IPS-20b (cell line): ENCODE measurements around the gene ETF1.

ENCODE experiments used
- H3K27ac ChIP-seq: one replicate; pipeline ENCODE4 v1.5.1; 2013; ENCODE audit warnings: low read length
- H3K27me3 ChIP-seq: 2 replicates; pipeline ENCODE4 v1.6.1; 2013; ENCODE audit warnings: mild to moderate bottlenecking, low read length, inconsistent platforms; ENCODE audit not compliant: insufficient read depth
- H3K36me3 ChIP-seq: 2 replicates; pipeline ENCODE4 v1.6.1; 2013; ENCODE audit warnings: low read depth, mild to moderate bottlenecking, inconsistent platforms, low read length, moderate library complexity; ENCODE audit not compliant: insufficient read depth
- H3K4me1 ChIP-seq: 2 replicates; pipeline ENCODE4 v1.6.1; 2013; ENCODE audit warnings: mild to moderate bottlenecking, control low read depth, inconsistent platforms, low read length, moderate library complexity; ENCODE audit not compliant: insufficient read depth
- H3K4me3 ChIP-seq: 2 replicates; pipeline ENCODE4 v1.5.1; 2013; ENCODE audit warnings: mild to moderate bottlenecking, low read length, inconsistent platforms
- H3K9ac ChIP-seq: 2 replicates; pipeline ENCODE4 v1.6.1; 2013; ENCODE audit warnings: low read depth, mild to moderate bottlenecking, inconsistent platforms, low read length, moderate library complexity
- H3K9me3 ChIP-seq: 2 replicates; pipeline ENCODE4 v1.6.1; 2013; ENCODE audit warnings: mild to moderate bottlenecking, low read depth, low read length, inconsistent platforms; ENCODE audit not compliant: insufficient read depth

Gene ETF1

GRCh38 chr5:138573949-138574670 is 31.1 kb upstream of the ETF1 start:
- Histone ChIP-seq H3K36me3 (peaks cover 52% of the 10 kb centered on the region), H3K27ac (peak overlapping the region; percentile 97), H3K27me3 (no peaks in the 10 kb centered on the region)

GRCh38 chr5:138573223-138573622 is 30.2 kb upstream of the ETF1 start:
- Histone ChIP-seq H3K9ac (no peak overlapping the region; the same call in 1 of the 2 replicates), H3K36me3 (peaks cover 61% of the 10 kb centered on the region), H3K4me3 (peak overlapping the region; percentile 85), H3K27me3 (no peaks in the 10 kb centered on the region), H3K9me3 (no peaks in the 10 kb centered on the region), H3K4me1 (peaks cover 6% of the 10 kb centered on the region; the same call in 1 of the 2 replicates), H3K27ac (no peak overlapping the region)

More at GRCh38 chr5:138573949-138574670, 31.1 kb upstream of the ETF1 start:
- H3K4me1 ChIP-seq, result peaks cover 6% of the 10 kb centered on the region; the same call in 1 of the 2 replicates
- peak overlapping the region; percentile 85 for H3K4me3 ChIP-seq
- no peaks in the 10 kb centered on the region for H3K9me3 ChIP-seq
- peak overlapping the region; percentile 97 for H3K9ac ChIP-seq

- peaks cover 6% of the 10 kb centered on the region; the same call in 1 of the 2 replicates for H3K4me1 ChIP-seq
- no peak overlapping the region for H3K4me3 ChIP-seq
- H3K27ac ChIP-seq, result no peak overlapping the region
- peaks cover 84% of the 10 kb centered on the region for H3K36me3 ChIP-seq
- no peak overlapping the region for H3K9ac ChIP-seq
- H3K9me3 ChIP-seq, result no peaks in the 10 kb centered on the region
- H3K27me3 ChIP-seq, result no peaks in the 10 kb centered on the region
Measured at GRCh38 chr5:138570871-138571270, 27.8 kb upstream of the ETF1 start.

GRCh38 chr5:138569782-138570181 is 26.7 kb upstream of the ETF1 start:
- Histone ChIP-seq H3K9ac (no peak overlapping the region), H3K4me3 (no peak overlapping the region), H3K4me1 (peaks cover 6% of the 10 kb centered on the region; the same call in 1 of the 2 replicates), H3K27ac (no peak overlapping the region), H3K36me3 (peaks cover 95% of the 10 kb centered on the region), H3K9me3 (no peaks in the 10 kb centered on the region), H3K27me3 (no peaks in the 10 kb centered on the region)

- Histone ChIP-seq H3K36me3 (peaks cover 100% of the 10 kb centered on the region), H3K9me3 (no peaks in the 10 kb centered on the region), H3K4me3 (no peak overlapping the region), H3K27me3 (no peaks in the 10 kb centered on the region), H3K9ac (no peak overlapping the region), H3K4me1 (no peaks in the 10 kb centered on the region), H3K27ac (no peak overlapping the region)
Measured at GRCh38 chr5:138568061-138568824, 25.2 kb upstream of the ETF1 start.

- Histone ChIP-seq H3K4me3 (no peak overlapping the region), H3K27me3 (no peaks in the 10 kb centered on the region), H3K27ac (no peak overlapping the region), H3K9me3 (no peaks in the 10 kb centered on the region), H3K4me1 (no peaks in the 10 kb centered on the region), H3K9ac (no peak overlapping the region), H3K36me3 (peaks cover 97% of the 10 kb centered on the region)
Measured at GRCh38 chr5:138566792-138567191, 23.8 kb upstream of the ETF1 start.

- Histone ChIP-seq H3K4me1 (no peaks in the 10 kb centered on the region), H3K9ac (no peak overlapping the region), H3K36me3 (peaks cover 97% of the 10 kb centered on the region), H3K9me3 (no peaks in the 10 kb centered on the region), H3K4me3 (no peak overlapping the region), H3K27ac (no peak overlapping the region), H3K27me3 (no peaks in the 10 kb centered on the region)
Measured at GRCh38 chr5:138565100-138565821, 22.2 kb upstream of the ETF1 start.

- Histone ChIP-seq H3K9me3 (no peaks in the 10 kb centered on the region), H3K4me1 (no peaks in the 10 kb centered on the region), H3K9ac (no peak overlapping the region), H3K27ac (no peak overlapping the region), H3K4me3 (no peak overlapping the region), H3K27me3 (no peaks in the 10 kb centered on the region), H3K36me3 (peaks cover 97% of the 10 kb centered on the region)
Measured at GRCh38 chr5:138564242-138564641, 21.2 kb upstream of the ETF1 start.

- H3K27me3 ChIP-seq, result no peaks in the 10 kb centered on the region
- H3K9me3 ChIP-seq, result no peaks in the 10 kb centered on the region
- peaks cover 97% of the 10 kb centered on the region for H3K36me3 ChIP-seq
- no peak overlapping the region for H3K27ac ChIP-seq
- no peak overlapping the region for H3K4me3 ChIP-seq
- no peak overlapping the region for H3K9ac ChIP-seq
- no peaks in the 10 kb centered on the region for H3K4me1 ChIP-seq
Measured at GRCh38 chr5:138563340-138564118, 20.5 kb upstream of the ETF1 start.

- peaks cover 97% of the 10 kb centered on the region for H3K36me3 ChIP-seq
- H3K9ac ChIP-seq, result no peak overlapping the region
- no peak overlapping the region for H3K27ac ChIP-seq
Measured at GRCh38 chr5:138560971-138561370, 17.9 kb upstream of the ETF1 start.

GRCh38 chr5:138559937-138560336 is 16.9 kb upstream of the ETF1 start:
- peaks cover 97% of the 10 kb centered on the region for H3K36me3 ChIP-seq

More at GRCh38 chr5:138560971-138561370, 17.9 kb upstream of the ETF1 start:
- H3K27me3 ChIP-seq, result no peaks in the 10 kb centered on the region
- H3K4me1 ChIP-seq, result no peaks in the 10 kb centered on the region
- H3K4me3 ChIP-seq, result no peak overlapping the region
- H3K9me3 ChIP-seq, result no peaks in the 10 kb centered on the region

More at GRCh38 chr5:138559937-138560336, 16.9 kb upstream of the ETF1 start:
- no peaks in the 10 kb centered on the region for H3K9me3 ChIP-seq
- H3K9ac ChIP-seq, result no peak overlapping the region
- H3K4me1 ChIP-seq, result no peaks in the 10 kb centered on the region
- H3K27me3 ChIP-seq, result no peaks in the 10 kb centered on the region
- no peak overlapping the region for H3K4me3 ChIP-seq
- no peak overlapping the region for H3K27ac ChIP-seq
